ENCODE data around the gene GNG14.
"Not testable (repeated sequence)": the region's sequence is repeated elsewhere in the genome, so short reads cannot be mapped to it uniquely, and the experiment has no call there.

GNG14 gene

GRCh38 chr19:12687496-12688196 lies at the start of gene GNG14:
Gene GNG14, plus strand, starts transcription at chr19:12687998. Its CDS starts 51 bp downstream, at chr19:12688049.
- DNase-seq, result no peak

GRCh38 chr19:12638611-12639182 lies 49.1 kb upstream of the GNG14 start:
- no peak for DNase-seq

GRCh38 chr19:12639901-12640613 lies 47.7 kb upstream of the GNG14 start:
- DNase-seq, result peak; percentile 91

GRCh38 chr19:12641456-12641855 lies 46.3 kb upstream of the GNG14 start:
- no peak for DNase-seq

GRCh38 chr19:12642506-12642905 lies 45.3 kb upstream of the GNG14 start:
- no peak for DNase-seq

GRCh38 chr19:12643716-12644115 lies 44.1 kb upstream of the GNG14 start:
- not testable (repeated sequence) for DNase-seq

- no peak for DNase-seq
Measured at GRCh38 chr19:12646551-12646950, 41.2 kb upstream of the GNG14 start.

- DNase-seq, result no peak
Measured at GRCh38 chr19:12647047-12647446, 40.8 kb upstream of the GNG14 start.

- peak; percentile 45 for DNase-seq
Measured at GRCh38 chr19:12647490-12648071, 40.2 kb upstream of the GNG14 start.

- no peak for DNase-seq
Measured at GRCh38 chr19:12648088-12648487, 39.7 kb upstream of the GNG14 start.

GRCh38 chr19:12649941-12650340 lies 37.9 kb upstream of the GNG14 start:
- no peak for DNase-seq

GRCh38 chr19:12652219-12652618 lies 35.6 kb upstream of the GNG14 start:
- no peak for DNase-seq

- DNase-seq, result no peak
Measured at GRCh38 chr19:12655546-12655945, 32.3 kb upstream of the GNG14 start.

- DNase-seq, result peak; percentile 31
Measured at GRCh38 chr19:12656899-12657571, 30.8 kb upstream of the GNG14 start.

GRCh38 chr19:12657966-12658365 lies 29.8 kb upstream of the GNG14 start:
- no peak for DNase-seq

GRCh38 chr19:12660980-12661379 lies 26.8 kb upstream of the GNG14 start:
- no peak for DNase-seq

- no peak for DNase-seq
Measured at GRCh38 chr19:12664406-12665280, 23.2 kb upstream of the GNG14 start.

- peak; percentile 83 for DNase-seq
Measured at GRCh38 chr19:12665281-12665573, 22.6 kb upstream of the GNG14 start.

- DNase-seq, result peak; percentile 35
Measured at GRCh38 chr19:12665671-12666264, 22.0 kb upstream of the GNG14 start.

- peak; percentile 84 for DNase-seq
Measured at GRCh38 chr19:12666265-12667048, 21.3 kb upstream of the GNG14 start, which contains the start of the genes MAN2B1 and WDR83. Gene MAN2B1, minus strand, starts transcription at chr19:12666742. Its CDS starts 41 bp downstream, at chr19:12666701. Gene WDR83, plus strand, starts transcription at chr19:12666807. Its CDS starts 2,984 bp downstream, at chr19:12669791.
